HepG2 (cell line): ENCODE results near the gene TPSD1. TPM values are rescaled to one million over a fixed set of nuclear protein-coding genes. Genes with fewer than 3 reads are reported as not detected.

ENCODE experiments used
- ATAC-seq: fragments of 200-7000 bp; cut with Tn5 transposase; 3 replicates; pipeline ENCODE4 v1.9.1; 2020; ENCODE audit warnings: mild to moderate bottlenecking, moderate library complexity
- BruUV-seq: library from RNA; stranded (reverse); fragments of 400-500 nt; replicated peaks from 2 replicates; lab custom pipeline; 2021; lab: Mats Ljungman, UMichigan
- CTCF ChIA-PET: fragments of 300-600 bp; formaldehyde crosslinking; extraction: SDS; loops from one replicate; lab custom pipeline; 2021; ENCODE audit warnings: low total read pairs, inconsistent platforms, low intra/inter-chr PET ratio; lab: Yijun Ruan, JAX
- POLR2A ChIA-PET: fragments of 350-600 bp; sonication (Branson Sonifier 250); formaldehyde crosslinking; loops from one replicate; lab custom pipeline; 2020; ENCODE audit warnings: antibody characterized with exemption, inconsistent platforms; lab: Yijun Ruan, JAX
- DNase-seq: peaks from one replicate; pipeline ENCODE4 v3.0.0-alpha.2; 2015; ENCODE audit warnings: low spot score
- FAIRE-seq: peaks from 3 replicates; lab custom pipeline; 2011; peaks lifted over from hg19 to GRCh38; lab: Jason Lieb, UNC
- H2AFZ ChIP-seq: one replicate; pipeline ENCODE4 v1.6.1; 2011; ENCODE audit warnings: low read length, inconsistent platforms
- H3K27ac ChIP-seq: fragments of 300-600 bp; 3 replicates; pipeline ENCODE4 v1.8.0; 2011; ENCODE audit warnings: mixed run types, mild to moderate bottlenecking, mixed read lengths, low read length, inconsistent platforms; ENCODE audit not compliant: insufficient read depth; ENCODE audit errors: extremely low read length
- H3K27me3 ChIP-seq, 2 experiments: fragments of 200-600 bp in 1 of 2; 2 replicates in 1 of 2; 3 replicates in 1 of 2; pipeline versions ENCODE4 v1.6.0 to v1.8.0; 2011; ENCODE audit warnings: low read length in 2 of 2, mild to moderate bottlenecking in 2 of 2, moderate library complexity in 2 of 2, inconsistent platforms in 1 of 2; ENCODE audit not compliant: insufficient read depth in 2 of 2, control insufficient read depth in 1 of 2
- H3K36me3 ChIP-seq, 2 experiments: fragments of 200-600 bp in 1 of 2; replicated peaks in 1 of 2; 2 replicates in 1 of 2; 3 replicates in 1 of 2; pipeline versions ENCODE4 v1.5.1 to v1.8.0; 2011; ENCODE audit warnings: low read length in 2 of 2, inconsistent platforms in 1 of 2; ENCODE audit not compliant: insufficient read depth in 2 of 2, control insufficient read depth in 1 of 2
- H3K4me1 ChIP-seq: 2 replicates; pipeline ENCODE4 v1.5.1; 2012; ENCODE audit warnings: low read length, inconsistent platforms; ENCODE audit not compliant: insufficient read depth
- H3K4me2 ChIP-seq: 2 replicates; pipeline ENCODE4 v1.6.0; 2011; ENCODE audit warnings: low read depth, low read length, inconsistent platforms
- H3K4me3 ChIP-seq, 3 experiments: fragments of 200-600 bp in 1 of 3; sonication (generic), shearing (Covaris generic) in 1 of 3; replicated peaks in 1 of 3; 2 replicates each; pipeline ENCODE4 v1.5.1; 2011 to 2016; ENCODE audit warnings: low read length in 3 of 3, inconsistent platforms in 2 of 3, low read depth in 2 of 3, mild to moderate bottlenecking in 2 of 3, control low read depth in 1 of 3, mixed read lengths in 1 of 3; ENCODE audit not compliant: insufficient read depth in 1 of 3
- H3K79me2 ChIP-seq: one replicate; pipeline ENCODE4 v1.6.1; 2011; ENCODE audit warnings: low read length, inconsistent platforms; ENCODE audit not compliant: insufficient read depth
- H3K9ac ChIP-seq: 2 replicates; pipeline ENCODE4 v1.6.0; 2011; ENCODE audit warnings: mild to moderate bottlenecking, low read depth, low read length, inconsistent platforms; ENCODE audit not compliant: insufficient read depth
- H3K9me3 ChIP-seq: 2 replicates; pipeline ENCODE4 v1.5.1; 2012; ENCODE audit warnings: mild to moderate bottlenecking, low read length
- H4K20me1 ChIP-seq: 2 replicates; pipeline ENCODE4 v1.6.0; 2011; ENCODE audit warnings: inconsistent platforms, mild to moderate bottlenecking, low read length, moderate library complexity; ENCODE audit not compliant: insufficient read depth
- EZH2 ChIP-seq: conservative IDR thresholded peaks from 2 replicates; pipeline ENCODE4 v1.6.1; 2012; ENCODE audit warnings: mild to moderate bottlenecking, low read depth, low read length, moderate library complexity
- SAFB2 ChIP-seq: sonication (generic); formaldehyde crosslinking; IDR thresholded peaks from 2 replicates; pipeline ENCODE4 v1.5.1; 2020; ENCODE audit warnings: missing genetic modification reagents, low read depth, mild to moderate bottlenecking, borderline replicate concordance
- ZBTB25 ChIP-seq: IDR thresholded peaks from 2 replicates; pipeline ENCODE4 v1.6.1; 2018; ENCODE audit warnings: missing genetic modification reagents
- ZNF616 ChIP-seq: sonication (generic); formaldehyde crosslinking; IDR thresholded peaks from 2 replicates; pipeline ENCODE4 v1.5.0; 2020; ENCODE audit warnings: low read depth, mild to moderate bottlenecking, missing genetic modification reagents
- ZNF687 ChIP-seq: sonication (generic); formaldehyde crosslinking; IDR thresholded peaks from 2 replicates; pipeline ENCODE4 v1.5.1; 2020; ENCODE audit warnings: mild to moderate bottlenecking, missing genetic modification reagents, moderate library complexity
- WGBS: methylation state at CpG from one replicate; pipeline ENCODE4 v1.1.6; 2017; ENCODE audit warnings: low lambda C conversion rate; 5-methylcytosine and 5-hydroxymethylcytosine counted together
- in situ Hi-C: cut with HindIII; loops from 2 replicates; pipeline ENCODE4 v1.10.0; 2017; ENCODE audit warnings: low pct_unique_long_range_greater_than_20kb; ENCODE audit not compliant: extremely low pct_ligation_motif_present
- intact Hi-C: fragments of 100-400 bp; cut with micrococcal nuclease; formaldehyde crosslinking; loops from one replicate; pipeline ENCODE4 v1.10.0; 2022; ENCODE audit not compliant: unreplicated experiment
- polyA plus RNA-seq, 8 experiments: library from polyadenylated mRNA; depleted of rRNA in 3 of 8; stranded (reverse) in 7 of 8; unstranded in 1 of 8; fragments of >200 nt; fragmentation: Illumina TruSeq in 4 of 8; extraction: Trizol in 4 of 8; gene quantifications; 2 replicates each; pipeline versions ENCODE4 v1.2.1 to v1.2.3, GENCODE V29; 2011 to 2016; ENCODE audit warnings: low read depth in 4 of 8, missing spikeins in 1 of 8, mixed read lengths in 1 of 8; ENCODE audit not compliant: insufficient read depth in 1 of 8
- total RNA-seq, 5 experiments: library from RNA; depleted of rRNA; stranded (reverse); fragments of >200 nt; fragmentation: Illumina TruSeq; extraction: Trizol; gene quantifications; 2 replicates each; pipeline ENCODE4 v1.2.3, GENCODE V29; 2016; ENCODE audit warnings: low read depth in 1 of 5

The TPSD1 gene
- total and polyA plus RNA-seq, 2 of the 13 experiments (the other 11 are each of a cell fraction or from before 2014, with no cell fraction given) = not detected

- POLR2A ChIA-PET = no interaction called here
Measured at GRCh38 chr16:1287982-1288670, 32.3 kb downstream of the TPSD1 start.

More at GRCh38 chr16:1287982-1288670, 32.3 kb downstream of the TPSD1 start:
- Histone ChIP-seq H3K9ac (no peak overlapping the region), H3K36me3 (no peaks in the 10 kb centered on the region), H2AFZ (no peak overlapping the region), H3K27ac (no peak overlapping the region), H3K9me3 (no peaks in the 10 kb centered on the region), H3K4me1 (peaks cover 42% of the 10 kb centered on the region), H4K20me1 (no peaks in the 10 kb centered on the region), H3K79me2 (no peaks in the 10 kb centered on the region), H3K27me3 (peaks cover 23 to 62% of the 10 kb centered on the region in 2 experiments), H3K4me2 (no peak overlapping the region; the same call in 1 of the 2 replicates), H3K4me3 (peak overlapping the region in 1 of 3 experiments; percentile 17; a peak in 1 of 6 replicates)
- intact Hi-C loops (no loop called here), in situ Hi-C loops (no loop called here)
- TF ChIP-seq EZH2 (peak; percentile 91), ZBTB25 (CRISPR knock-in tag) (no peak), ZNF687 (CRISPR knock-in tag) (0 out of 2 replicates have a peak, but pooled peaks have one; percentile 18), ZNF616 (CRISPR knock-in tag) (no peak), SAFB2 (CRISPR knock-in tag) (no peak)
- CTCF ChIA-PET = no interaction called here
- no TSS peak for BruUV-seq
- DNase-seq (no peak), ATAC-seq (peak; percentile 13; the same call in 2 of the 3 replicates), FAIRE-seq (no peak)
- 0% methylated on average over 9 of the region's 40 CpGs for WGBS
